ENCODE data around the gene KDM4B. TPM values are rescaled to one million over a fixed set of nuclear protein-coding genes. Genes with fewer than 3 reads are reported as not detected.

KDM4B gene
- total RNA-seq, 2 experiments from 2014 or later = 31.2 to 42.3 TPM

GRCh38 chr19:5039642-5040543 is 71.0 kb downstream of the KDM4B start:
- CTCF ChIA-PET = interaction anchor here (0.8 to 1.3 kb wide), 2 partner anchors 8 to 15 kb away, joined by 3 read pairs; no protein-coding TSS in a partner anchor
- Mint-ChIP-seq H3K4me3 (no peak overlapping the region), H3K27me3 (no peaks in the 10 kb centered on the region), H3K9me3 (ENCODE audit: low read depth) (no peaks in the 10 kb centered on the region), H3K27ac (no peak overlapping the region), H3K36me3 (peaks cover 5% of the 10 kb centered on the region), H3K4me1 (no peaks in the 10 kb centered on the region)
- ATAC-seq (no peak), DNase-seq (no peak)

GRCh38 chr19:5040544-5041167 is 71.7 kb downstream of the KDM4B start:
- no peak for DNase-seq
- no peak for ATAC-seq
- no peak overlapping the region for H3K4me3 Mint-ChIP-seq
- no peaks in the 10 kb centered on the region for H3K4me1 Mint-ChIP-seq
- H3K27ac Mint-ChIP-seq = no peak overlapping the region
- H3K27me3 Mint-ChIP-seq = no peaks in the 10 kb centered on the region
- CTCF ChIA-PET = no interaction called here
- peaks cover 5% of the 10 kb centered on the region for H3K36me3 Mint-ChIP-seq
- H3K9me3 Mint-ChIP-seq (ENCODE audit: low read depth) = no peaks in the 10 kb centered on the region

- Mint-ChIP-seq H3K4me3 (no peak overlapping the region), H3K9me3 (ENCODE audit: low read depth) (no peaks in the 10 kb centered on the region), H3K27ac (no peak overlapping the region), H3K36me3 (peaks cover 5% of the 10 kb centered on the region), H3K4me1 (no peaks in the 10 kb centered on the region), H3K27me3 (no peaks in the 10 kb centered on the region)
- no peak for DNase-seq
- CTCF ChIA-PET = no interaction called here
- no peak for ATAC-seq
Observed at GRCh38 chr19:5041168-5041912, 72.4 kb downstream of the KDM4B start.

GRCh38 chr19:5041913-5042187 is 72.9 kb downstream of the KDM4B start:
- H3K27me3 Mint-ChIP-seq = no peaks in the 10 kb centered on the region
- H3K4me3 Mint-ChIP-seq = no peak overlapping the region
- no peak for ATAC-seq
- H3K9me3 Mint-ChIP-seq (ENCODE audit: low read depth) = no peaks in the 10 kb centered on the region
- H3K27ac Mint-ChIP-seq = no peak overlapping the region
- peaks cover 5% of the 10 kb centered on the region for H3K36me3 Mint-ChIP-seq
- CTCF ChIA-PET = no interaction called here
- no peak for DNase-seq
- H3K4me1 Mint-ChIP-seq = no peaks in the 10 kb centered on the region

GRCh38 chr19:5042556-5042955 is 73.6 kb downstream of the KDM4B start:
- no peak for ATAC-seq
- Mint-ChIP-seq H3K27ac (no peak overlapping the region), H3K4me3 (no peak overlapping the region), H3K36me3 (peaks cover 5% of the 10 kb centered on the region), H3K9me3 (ENCODE audit: low read depth) (no peaks in the 10 kb centered on the region), H3K4me1 (no peaks in the 10 kb centered on the region), H3K27me3 (no peaks in the 10 kb centered on the region)
- CTCF ChIA-PET = no interaction called here
- no peak for DNase-seq

GRCh38 chr19:5045029-5045428 is 76.1 kb downstream of the KDM4B start:
- Mint-ChIP-seq H3K36me3 (peaks cover 6% of the 10 kb centered on the region), H3K4me3 (no peak overlapping the region), H3K4me1 (no peaks in the 10 kb centered on the region), H3K27me3 (no peaks in the 10 kb centered on the region), H3K27ac (no peak overlapping the region), H3K9me3 (ENCODE audit: low read depth) (no peaks in the 10 kb centered on the region)
- CTCF ChIA-PET = no interaction called here
- DNase-seq (no peak), ATAC-seq (no peak)

GRCh38 chr19:5045956-5046338 is 77.0 kb downstream of the KDM4B start:
- ATAC-seq (no peak), DNase-seq (no peak)
- no peak overlapping the region for H3K4me3 Mint-ChIP-seq
- no peaks in the 10 kb centered on the region for H3K4me1 Mint-ChIP-seq
- CTCF ChIA-PET = interaction anchor here (0.9 to 1.1 kb wide), 2 partner anchors 107 to 109 kb away, joined by 3 to 4 read pairs; no protein-coding TSS in a partner anchor
- no peak overlapping the region for H3K27ac Mint-ChIP-seq
- no peaks in the 10 kb centered on the region for H3K9me3 Mint-ChIP-seq (ENCODE audit: low read depth)
- peaks cover 6% of the 10 kb centered on the region for H3K36me3 Mint-ChIP-seq
- no peaks in the 10 kb centered on the region for H3K27me3 Mint-ChIP-seq

GRCh38 chr19:5046339-5047039 is 77.6 kb downstream of the KDM4B start:
- H3K4me1 Mint-ChIP-seq = no peaks in the 10 kb centered on the region
- H3K27me3 Mint-ChIP-seq = no peaks in the 10 kb centered on the region
- H3K4me3 Mint-ChIP-seq = no peak overlapping the region
- no peak overlapping the region for H3K27ac Mint-ChIP-seq
- H3K9me3 Mint-ChIP-seq (ENCODE audit: low read depth) = no peaks in the 10 kb centered on the region
- ATAC-seq = no peak
- CTCF ChIA-PET = interaction anchor here (0.9 to 1.1 kb wide), 2 partner anchors 106 to 108 kb away, joined by 3 to 4 read pairs; no protein-coding TSS in a partner anchor
- H3K36me3 Mint-ChIP-seq = peaks cover 6% of the 10 kb centered on the region
- no peak for DNase-seq

- ATAC-seq = no peak
Observed at GRCh38 chr19:5047251-5047935, 78.5 kb downstream of the KDM4B start.

GRCh38 chr19:5048091-5048726 is 79.3 kb downstream of the KDM4B start:
- H3K36me3 Mint-ChIP-seq = peaks cover 3% of the 10 kb centered on the region

More at GRCh38 chr19:5047251-5047935, 78.5 kb downstream of the KDM4B start:
- H3K27me3 Mint-ChIP-seq = no peaks in the 10 kb centered on the region
- CTCF ChIA-PET = interaction anchor here (0.6 to 2.7 kb wide), 3 partner anchors 8 to 120 kb away, joined by 3 to 15 read pairs (median 4); no protein-coding TSS in a partner anchor
- H3K27ac Mint-ChIP-seq = no peak overlapping the region
- H3K4me1 Mint-ChIP-seq = no peaks in the 10 kb centered on the region
- peaks cover 6% of the 10 kb centered on the region for H3K36me3 Mint-ChIP-seq
- no peak overlapping the region for H3K4me3 Mint-ChIP-seq
- no peaks in the 10 kb centered on the region for H3K9me3 Mint-ChIP-seq (ENCODE audit: low read depth)
- DNase-seq = no peak

GRCh38 chr19:5048727-5049553 is 80.0 kb downstream of the KDM4B start:
- no peak for DNase-seq
- Mint-ChIP-seq H3K4me3 (no peak overlapping the region), H3K9me3 (ENCODE audit: low read depth) (no peaks in the 10 kb centered on the region), H3K4me1 (no peaks in the 10 kb centered on the region), H3K27ac (no peak overlapping the region), H3K27me3 (no peaks in the 10 kb centered on the region), H3K36me3 (peaks cover 3% of the 10 kb centered on the region)
- CTCF ChIA-PET = interaction anchor here (0.6 to 2.7 kb wide), 11 partner anchors 10 to 193 kb away, joined by 3 to 15 read pairs (median 3); no protein-coding TSS in a partner anchor
- ATAC-seq = no peak

More at GRCh38 chr19:5048091-5048726, 79.3 kb downstream of the KDM4B start:
- peak; percentile 77 for ATAC-seq
- no peaks in the 10 kb centered on the region for H3K4me1 Mint-ChIP-seq
- CTCF ChIA-PET = interaction anchor here (0.6 to 2.7 kb wide), 8 partner anchors 9 to 192 kb away, joined by 3 to 15 read pairs (median 3); no protein-coding TSS in a partner anchor
- H3K27ac Mint-ChIP-seq = no peak overlapping the region
- no peaks in the 10 kb centered on the region for H3K9me3 Mint-ChIP-seq (ENCODE audit: low read depth)
- peak; percentile 62 for DNase-seq
- no peak overlapping the region for H3K4me3 Mint-ChIP-seq
- no peaks in the 10 kb centered on the region for H3K27me3 Mint-ChIP-seq

All from activated CD8-positive, alpha-beta memory T cell treated with anti-CD3 and anti-CD28 coated beads, Interleukin-2, amount 10 ng/mL, durations not matched to agents 7 days and 5 days (primary cell).